Ovary (tissue), 3 donors: ENCODE results near the gene TSPEAR.

ENCODE experiments used
- EP300 ChIP-seq: sonication (generic); formaldehyde crosslinking; IDR thresholded peaks from one replicate; pipeline ENCODE4 v1.6.1; 2017; ENCODE audit warnings: antibody characterized with exemption
- TF ChIP-seq, protein P1 (sequence below), 3 donors: fragments of 450-650 bp in 2 of 3; fragments of 200-600 bp in 1 of 3; IDR thresholded peaks; one replicate each; pipeline versions ENCODE4 v1.5.1 to v1.8.0; 2016 to 2022; ENCODE audit warnings: antibody characterized with exemption in 3 of 3, mild to moderate bottlenecking in 1 of 3
- donor health status: DM: no; HTN: no; CAD: no.

DNA sequence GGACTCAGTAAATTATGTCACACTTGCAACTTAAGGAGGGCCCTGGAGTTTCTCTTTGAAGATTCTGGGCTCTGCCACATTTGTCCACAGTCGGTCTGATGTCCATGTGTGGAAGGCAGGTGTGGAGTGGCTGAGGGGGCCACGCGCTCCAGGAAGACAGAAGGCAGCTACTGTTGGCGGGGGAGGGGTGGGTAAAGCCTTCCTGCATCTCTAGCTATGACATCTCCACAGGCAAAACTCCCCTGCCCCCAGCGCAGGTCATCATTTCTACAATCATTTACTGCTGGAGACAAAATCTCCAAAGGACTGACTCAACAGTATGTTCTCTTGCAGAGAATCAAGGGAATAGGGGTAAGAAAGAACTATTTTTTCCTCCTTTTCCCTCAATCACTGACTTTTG lies 11.4 kb upstream of the TSPEAR start:
- TF ChIP-seq EP300 = no peak
- TF ChIP-seq, protein P1, sequence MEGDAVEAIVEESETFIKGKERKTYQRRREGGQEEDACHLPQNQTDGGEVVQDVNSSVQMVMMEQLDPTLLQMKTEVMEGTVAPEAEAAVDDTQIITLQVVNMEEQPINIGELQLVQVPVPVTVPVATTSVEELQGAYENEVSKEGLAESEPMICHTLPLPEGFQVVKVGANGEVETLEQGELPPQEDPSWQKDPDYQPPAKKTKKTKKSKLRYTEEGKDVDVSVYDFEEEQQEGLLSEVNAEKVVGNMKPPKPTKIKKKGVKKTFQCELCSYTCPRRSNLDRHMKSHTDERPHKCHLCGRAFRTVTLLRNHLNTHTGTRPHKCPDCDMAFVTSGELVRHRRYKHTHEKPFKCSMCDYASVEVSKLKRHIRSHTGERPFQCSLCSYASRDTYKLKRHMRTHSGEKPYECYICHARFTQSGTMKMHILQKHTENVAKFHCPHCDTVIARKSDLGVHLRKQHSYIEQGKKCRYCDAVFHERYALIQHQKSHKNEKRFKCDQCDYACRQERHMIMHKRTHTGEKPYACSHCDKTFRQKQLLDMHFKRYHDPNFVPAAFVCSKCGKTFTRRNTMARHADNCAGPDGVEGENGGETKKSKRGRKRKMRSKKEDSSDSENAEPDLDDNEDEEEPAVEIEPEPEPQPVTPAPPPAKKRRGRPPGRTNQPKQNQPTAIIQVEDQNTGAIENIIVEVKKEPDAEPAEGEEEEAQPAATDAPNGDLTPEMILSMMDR (IDR thresholded peaks at IDR 0.05) = no peak
